NCI-H2171 (cell line): ENCODE results near the gene MTG2.

Experiments
- DNase-seq: peaks from one replicate; lab custom pipeline; 2025; lab: John Stamatoyannopoulos, UW

The MTG2 gene

DNA sequence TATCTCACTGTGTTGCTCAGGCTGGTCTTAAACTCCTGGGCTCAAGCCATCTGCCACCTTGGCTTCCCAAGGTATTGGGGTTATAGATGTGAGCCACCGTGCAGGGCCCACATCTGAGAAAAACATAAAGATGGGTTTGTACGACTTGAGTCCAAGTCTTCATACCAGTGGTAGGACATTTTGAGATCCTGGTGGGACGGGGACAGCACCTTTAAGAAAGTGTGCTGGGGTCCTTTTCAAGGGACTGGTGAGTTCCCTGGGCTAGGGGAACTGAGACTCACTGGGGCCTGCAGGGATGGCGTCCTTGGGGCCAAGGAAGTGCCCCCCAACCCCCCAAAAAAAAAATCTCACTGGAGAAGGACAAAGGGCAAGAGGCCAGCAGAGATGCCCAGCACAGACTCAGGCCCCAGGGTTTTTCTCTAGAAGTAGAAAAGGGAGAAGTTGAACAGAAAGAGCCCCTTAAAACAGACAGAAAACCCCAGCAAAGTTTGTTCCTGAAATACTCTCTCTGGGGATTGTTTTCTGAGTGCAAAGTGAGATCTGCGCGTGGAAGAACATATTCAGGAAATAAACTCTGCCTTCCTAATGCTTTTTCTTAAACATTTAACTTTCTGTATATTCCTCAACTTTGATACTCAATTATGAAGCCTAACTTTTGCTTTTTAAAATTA, 66.2 kb downstream of the MTG2 start:
- no peak for DNase-seq

DNA sequence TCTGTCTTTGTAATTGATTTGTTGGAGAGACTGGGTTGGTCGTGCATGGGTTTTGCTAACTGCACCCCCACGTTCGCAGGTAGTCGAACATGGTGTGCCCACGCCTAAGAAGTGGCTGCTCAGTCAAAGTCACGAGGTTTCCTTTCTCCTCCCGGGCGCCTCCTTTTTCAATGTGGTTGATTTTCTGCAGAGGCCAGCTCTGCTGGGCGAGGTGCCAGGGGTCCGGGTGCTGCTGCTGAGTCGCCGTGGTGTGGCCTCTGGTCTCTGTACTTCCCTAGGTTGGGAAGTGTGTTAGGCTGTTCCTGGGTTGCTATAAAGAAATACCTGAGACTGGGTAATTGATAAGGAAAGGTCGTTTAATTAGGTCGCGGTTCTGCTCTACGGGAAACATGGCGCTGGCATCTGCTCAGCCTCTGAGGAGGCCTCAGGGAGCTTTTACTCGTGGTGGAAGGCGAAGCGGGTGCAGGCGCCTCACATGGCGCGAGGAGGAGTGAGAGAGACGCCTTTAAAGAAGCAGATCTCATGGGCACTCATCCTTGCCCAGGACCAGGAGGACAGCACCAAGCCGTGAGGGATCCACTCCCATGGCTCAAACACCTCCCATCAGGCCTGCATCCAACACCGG, 69.6 kb downstream of the MTG2 start:
- DNase-seq: no peak
